ENCODE measurements around the gene CELA1. TPM values are rescaled to one million over a fixed set of nuclear protein-coding genes. Genes with fewer than 3 reads are reported as not detected.

The CELA1 gene
- total RNA-seq, 3 donors from 2014 or later (not counting 1 experiment from before 2014, with no cell fraction given), result 0.53 to 0.66 TPM; not detected in 1

- no peak overlapping the region for H3K27ac ChIP-seq (ENCODE audit: low read length)
- no peak for TF ChIP-seq CTCF (IDR thresholded peaks at IDR 0.05)
- no peaks in the 10 kb centered on the region for H3K27me3 ChIP-seq (ENCODE audit: control insufficient read depth, insufficient read depth, low read length)
- peak overlapping the region; percentile 94 for H3K4me3 Mint-ChIP-seq
- WGBS (ENCODE audit: insufficient coverage), result 76% methylated on average over 5 of the region's 6 CpGs
- H3K36me3 ChIP-seq (ENCODE audit: control insufficient read depth, insufficient read depth, low read length), result no peaks in the 10 kb centered on the region
- H3K27me3 Mint-ChIP-seq (ENCODE audit: low read depth in 2 of 2), result no peaks in the 10 kb centered on the region
- no peak overlapping the region for H3K4me3 ChIP-seq (ENCODE audit: low read length)
- DNase-seq (no peak), ATAC-seq (no peak)
- H3K27ac Mint-ChIP-seq, result peak overlapping the region; percentile 89 to 94
- H3K36me3 Mint-ChIP-seq, result no peaks in the 10 kb centered on the region
- no peaks in the 10 kb centered on the region for H3K9me3 Mint-ChIP-seq
- H3K9me3 ChIP-seq (ENCODE audit: control insufficient read depth, insufficient read depth, low read length), result no peaks in the 10 kb centered on the region
- intact Hi-C loops (cut with micrococcal nuclease), result no loop called here
- peaks cover 68% of the 10 kb centered on the region for H3K4me1 ChIP-seq (ENCODE audit: control insufficient read depth, insufficient read depth, low read length)
- H3K4me1 Mint-ChIP-seq, result peaks cover 84 to 92% of the 10 kb centered on the region in 2 donors
These were observed 44.0 kb upstream of the CELA1 start for GRCh38 chr12:51390457-51390856.

DNA sequence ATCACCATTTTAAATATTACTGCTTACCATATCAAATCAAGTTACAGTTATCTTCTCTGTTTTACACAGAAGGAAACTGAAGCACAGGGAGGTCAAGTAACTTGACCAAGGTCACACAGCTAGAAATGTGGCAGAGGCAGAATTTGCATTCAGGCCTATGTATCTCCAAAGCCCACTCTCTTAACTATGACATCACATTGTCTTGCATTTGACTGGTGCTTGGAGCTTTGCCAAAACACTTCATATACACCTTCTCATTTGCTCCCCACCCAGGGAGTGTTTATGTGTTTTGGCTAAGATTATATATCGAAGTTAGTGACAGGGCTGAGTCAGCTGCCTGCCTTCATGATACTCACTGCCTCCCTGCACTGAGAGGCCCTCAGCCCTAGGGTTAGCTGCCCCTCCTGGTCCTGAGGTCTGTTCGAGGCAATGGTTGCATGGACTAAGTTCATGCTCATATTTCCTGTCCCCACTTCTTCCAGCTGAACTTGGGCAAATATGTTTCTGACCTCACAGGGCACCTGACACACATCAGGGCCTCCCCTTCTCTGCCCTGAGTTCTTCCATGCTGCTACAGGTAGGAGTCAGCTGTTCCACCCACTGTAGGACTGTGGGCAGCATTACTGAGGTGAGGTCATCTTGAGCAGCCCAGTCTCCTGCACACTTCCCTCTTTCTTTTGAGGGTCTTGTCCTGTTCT lies 43.0 kb upstream of the CELA1 start:
- 42% methylated on average over 2 of the region's 2 CpGs for WGBS (ENCODE audit: insufficient coverage)
- H3K27ac ChIP-seq (ENCODE audit: low read length), result no peak overlapping the region
- DNase-seq, result peak in 1 of 2 donors; percentile 64
- no peaks in the 10 kb centered on the region for H3K27me3 ChIP-seq (ENCODE audit: control insufficient read depth, insufficient read depth, low read length)
- H3K4me3 Mint-ChIP-seq, result peak overlapping the region; percentile 31
- no peaks in the 10 kb centered on the region for H3K9me3 Mint-ChIP-seq
- no peaks in the 10 kb centered on the region for H3K36me3 Mint-ChIP-seq
- H3K4me1 ChIP-seq (ENCODE audit: control insufficient read depth, insufficient read depth, low read length), result peaks cover 58% of the 10 kb centered on the region
- no peak overlapping the region for H3K4me3 ChIP-seq (ENCODE audit: low read length)
- TF ChIP-seq CTCF (IDR thresholded peaks at IDR 0.05), result no peak
- no peaks in the 10 kb centered on the region for H3K36me3 ChIP-seq (ENCODE audit: control insufficient read depth, insufficient read depth, low read length)
- ATAC-seq, result no peak
- intact Hi-C loops (cut with micrococcal nuclease), result no loop called here
- H3K27me3 Mint-ChIP-seq (ENCODE audit: low read depth in 2 of 2), result no peaks in the 10 kb centered on the region
- peaks cover 76 to 86% of the 10 kb centered on the region in 2 donors for H3K4me1 Mint-ChIP-seq
- peak overlapping the region; percentile 89 to 94 for H3K27ac Mint-ChIP-seq
- no peaks in the 10 kb centered on the region for H3K9me3 ChIP-seq (ENCODE audit: control insufficient read depth, insufficient read depth, low read length)

- H3K36me3 ChIP-seq (ENCODE audit: control insufficient read depth, insufficient read depth, low read length), result peaks cover 2% of the 10 kb centered on the region
- ATAC-seq (no peak), DNase-seq (no peak)
- H3K4me1 ChIP-seq (ENCODE audit: control insufficient read depth, insufficient read depth, low read length), result peaks cover 52% of the 10 kb centered on the region
- Mint-ChIP-seq H3K4me1 (peaks cover 70 to 83% of the 10 kb centered on the region in 2 donors), H3K36me3 (no peaks in the 10 kb centered on the region), H3K27me3 (ENCODE audit: low read depth in 2 of 2) (no peaks in the 10 kb centered on the region), H3K9me3 (no peaks in the 10 kb centered on the region), H3K4me3 (no peak overlapping the region), H3K27ac (peak overlapping the region; percentile 89 to 94)
- WGBS (ENCODE audit: insufficient coverage), result 97% methylated on average over 5 of the region's 5 CpGs
- H3K4me3 ChIP-seq (ENCODE audit: low read length), result no peak overlapping the region
- intact Hi-C loops (cut with micrococcal nuclease), result no loop called here
- H3K27ac ChIP-seq (ENCODE audit: low read length), result no peak overlapping the region
- H3K27me3 ChIP-seq (ENCODE audit: control insufficient read depth, insufficient read depth, low read length), result no peaks in the 10 kb centered on the region
- no peaks in the 10 kb centered on the region for H3K9me3 ChIP-seq (ENCODE audit: control insufficient read depth, insufficient read depth, low read length)
- no peak for TF ChIP-seq CTCF (IDR thresholded peaks at IDR 0.05)
These were observed 42.4 kb upstream of the CELA1 start for GRCh38 chr12:51388846-51389245.
